OCI-LY7 (cell line): ENCODE data around the gene C19orf81. TPM values are rescaled to one million over a fixed set of nuclear protein-coding genes. Genes with fewer than 3 reads are reported as not detected.

Experiments
- BruUV-seq: library from RNA; stranded (reverse); fragments of 400-500 nt; replicated peaks from 2 replicates; lab custom pipeline; 2021; lab: Mats Ljungman, UMichigan
- CTCF ChIA-PET: fragments of 300-600 bp; sonication (Branson Sonifier 250); formaldehyde crosslinking; loops from one replicate; lab custom pipeline; 2022; ENCODE audit warnings: antibody characterized with exemption; ENCODE audit not compliant: unreplicated experiment; lab: Charles Lee
- POLR2A ChIA-PET: fragments of 300-600 bp; sonication (Branson Sonifier 250); formaldehyde crosslinking; loops from one replicate; lab custom pipeline; 2022; ENCODE audit warnings: antibody characterized with exemption; lab: Charles Lee
- DNase-seq: peaks from one replicate; pipeline ENCODE4 v3.0.0-alpha.2; 2015; ENCODE audit warnings: low spot score
- H2AFZ ChIP-seq: fragments of 200-600 bp; sonication (generic), shearing (Covaris generic); 2 replicates; pipeline ENCODE4 v1.6.1; 2014; ENCODE audit warnings: mild to moderate bottlenecking, antibody characterized with exemption, low read length, moderate library complexity
- H3K27ac ChIP-seq: fragments of 200-600 bp; sonication (generic); 2 replicates; pipeline ENCODE4 v1.5.1; 2014; ENCODE audit warnings: mixed run types, low read depth, mild to moderate bottlenecking, moderate library complexity, low read length, inconsistent platforms; ENCODE audit not compliant: poor library complexity, severe bottlenecking
- H3K36me3 ChIP-seq: fragments of 200-600 bp; sonication (generic); 2 replicates; pipeline ENCODE4 v1.6.1; 2014; ENCODE audit warnings: mild to moderate bottlenecking, antibody characterized with exemption, low read length, moderate library complexity, mixed read lengths; ENCODE audit not compliant: insufficient read depth
- H3K4me1 ChIP-seq: fragments of 200-600 bp; sonication (generic); 2 replicates; pipeline ENCODE4 v1.5.1; 2014; ENCODE audit warnings: mild to moderate bottlenecking, low read length; ENCODE audit not compliant: insufficient read depth, poor library complexity, severe bottlenecking
- H3K4me2 ChIP-seq: fragments of 200-600 bp; sonication (generic); 2 replicates; pipeline ENCODE4 v1.6.1; 2014; ENCODE audit warnings: mild to moderate bottlenecking, low read length
- H3K4me3 ChIP-seq: fragments of 200-600 bp; sonication (generic); 2 replicates; pipeline ENCODE4 v1.5.1; 2014; ENCODE audit warnings: mild to moderate bottlenecking, low read depth, low read length; ENCODE audit not compliant: poor library complexity, severe bottlenecking
- H3K79me2 ChIP-seq: fragments of 200-600 bp; sonication (generic); 2 replicates; pipeline ENCODE4 v1.6.1; 2016; ENCODE audit warnings: low read depth, mild to moderate bottlenecking, low read length, moderate library complexity, mixed read lengths; ENCODE audit not compliant: insufficient read depth
- H3K9me2 ChIP-seq: fragments of 200-600 bp; sonication (generic); 2 replicates; pipeline ENCODE4 v1.6.1; 2016; ENCODE audit warnings: mild to moderate bottlenecking, low read length, mixed read lengths; ENCODE audit not compliant: insufficient read depth
- H3K9me3 ChIP-seq: fragments of 200-600 bp; sonication (generic); 2 replicates; pipeline ENCODE4 v1.6.1; 2014; ENCODE audit warnings: mild to moderate bottlenecking, mixed run types, low read length, mixed read lengths
- H4K20me1 ChIP-seq: fragments of 200-600 bp; sonication (generic); 2 replicates; pipeline ENCODE4 v1.6.1; 2014; ENCODE audit warnings: mild to moderate bottlenecking, antibody characterized with exemption, low read length, moderate library complexity, mixed read lengths; ENCODE audit not compliant: insufficient read depth
- EZH2phosphoT487 ChIP-seq: fragments of 200-600 bp; sonication (generic); IDR thresholded peaks from 2 replicates; pipeline ENCODE4 v1.6.1; 2018; ENCODE audit warnings: low read depth, borderline replicate concordance, mild to moderate bottlenecking, mixed run types, antibody characterized with exemption, low read length, moderate library complexity, mixed read lengths
- intact Hi-C: fragments of 100-400 bp; cut with micrococcal nuclease; formaldehyde crosslinking; loops from one replicate; pipeline ENCODE4 v1.10.0; 2022; ENCODE audit not compliant: unreplicated experiment
- total RNA-seq, 2 experiments: library from RNA; depleted of rRNA in 1 of 2; stranded (reverse); fragments of >200 nt in 1 of 2; shearing (Covaris generic) in 1 of 2; gene quantifications; 2 replicates each; pipeline ENCODE4 v1.2.3, GENCODE V29; 2014 to 2022
- TF ChIP-seq, protein P1 (sequence below): fragments of 200-600 bp; sonication (generic); conservative IDR thresholded peaks from 2 replicates; pipeline ENCODE4 v1.5.1; 2014; ENCODE audit warnings: mild to moderate bottlenecking, antibody characterized with exemption, low read length, moderate library complexity, mixed read lengths

Gene C19orf81
- total RNA-seq, 2 experiments from 2014 or later: 11.4 to 20.0 TPM

DNA sequence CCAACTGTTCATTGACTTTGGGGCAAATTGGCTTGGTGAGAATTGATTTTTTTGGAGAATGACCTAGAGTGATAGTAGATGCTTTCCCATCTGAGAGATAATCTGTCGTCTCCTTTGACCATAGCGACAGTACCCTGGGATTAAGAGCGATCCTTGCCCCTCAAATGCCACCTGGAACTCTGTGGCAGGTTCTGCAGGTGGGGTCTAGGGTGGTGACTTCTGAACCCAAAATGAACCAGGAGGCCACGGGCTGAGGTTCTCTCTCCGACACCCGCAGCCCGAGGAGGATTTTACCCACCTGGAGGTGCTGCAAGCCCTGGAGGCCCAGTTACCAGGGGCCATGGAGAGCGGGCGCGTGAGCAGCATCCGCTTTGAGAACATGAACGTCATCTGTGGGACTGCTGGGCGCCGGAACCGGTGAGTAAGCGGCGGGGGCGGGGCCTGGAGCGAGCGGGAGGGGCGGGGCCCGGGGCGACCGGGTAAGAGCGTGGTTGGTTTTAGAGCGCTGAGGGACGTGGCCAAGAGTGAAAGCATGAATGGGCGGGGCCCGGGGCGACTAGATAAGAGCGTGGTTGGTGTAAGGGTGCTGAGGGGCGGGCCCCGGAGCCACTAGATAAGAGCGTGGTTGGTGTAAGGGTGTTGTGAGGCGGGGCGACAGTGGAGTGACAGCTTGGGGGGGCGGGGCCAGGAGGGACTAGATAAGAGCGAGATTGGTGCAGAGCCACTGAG lies 8.6 kb downstream of the C19orf81 start:
- CTCF ChIA-PET: interaction anchor here (0.6 kb wide), 2 partner anchors 19 to 341 kb away, joined by 7 read pairs; no protein-coding TSS in a partner anchor
- Histone ChIP-seq H3K4me2 (peak overlapping the region; percentile 75), H3K4me1 (peaks cover 22% of the 10 kb centered on the region), H3K36me3 (no peaks in the 10 kb centered on the region), H3K9me2 (no peaks in the 10 kb centered on the region), H3K4me3 (peak overlapping the region; percentile 70), H3K27ac (peak overlapping the region; percentile 83), H4K20me1 (no peaks in the 10 kb centered on the region), H3K9me3 (no peaks in the 10 kb centered on the region), H2AFZ (peak overlapping the region; percentile 80; the same call in 1 of the 2 replicates), H3K79me2 (no peaks in the 10 kb centered on the region)
- intact Hi-C loops: loop anchor here (2.0 to 5.0 kb wide), 2 partner anchors 67 to 291 kb away; partner anchors contain the start of gene NAPSA
- peak; percentile 98 for DNase-seq
- TSS peak; percentile 94 for BruUV-seq
- TF ChIP-seq, protein P1, sequence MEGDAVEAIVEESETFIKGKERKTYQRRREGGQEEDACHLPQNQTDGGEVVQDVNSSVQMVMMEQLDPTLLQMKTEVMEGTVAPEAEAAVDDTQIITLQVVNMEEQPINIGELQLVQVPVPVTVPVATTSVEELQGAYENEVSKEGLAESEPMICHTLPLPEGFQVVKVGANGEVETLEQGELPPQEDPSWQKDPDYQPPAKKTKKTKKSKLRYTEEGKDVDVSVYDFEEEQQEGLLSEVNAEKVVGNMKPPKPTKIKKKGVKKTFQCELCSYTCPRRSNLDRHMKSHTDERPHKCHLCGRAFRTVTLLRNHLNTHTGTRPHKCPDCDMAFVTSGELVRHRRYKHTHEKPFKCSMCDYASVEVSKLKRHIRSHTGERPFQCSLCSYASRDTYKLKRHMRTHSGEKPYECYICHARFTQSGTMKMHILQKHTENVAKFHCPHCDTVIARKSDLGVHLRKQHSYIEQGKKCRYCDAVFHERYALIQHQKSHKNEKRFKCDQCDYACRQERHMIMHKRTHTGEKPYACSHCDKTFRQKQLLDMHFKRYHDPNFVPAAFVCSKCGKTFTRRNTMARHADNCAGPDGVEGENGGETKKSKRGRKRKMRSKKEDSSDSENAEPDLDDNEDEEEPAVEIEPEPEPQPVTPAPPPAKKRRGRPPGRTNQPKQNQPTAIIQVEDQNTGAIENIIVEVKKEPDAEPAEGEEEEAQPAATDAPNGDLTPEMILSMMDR: no peak
- no peak for TF ChIP-seq EZH2phosphoT487
- POLR2A ChIA-PET: no interaction called here

DNA sequence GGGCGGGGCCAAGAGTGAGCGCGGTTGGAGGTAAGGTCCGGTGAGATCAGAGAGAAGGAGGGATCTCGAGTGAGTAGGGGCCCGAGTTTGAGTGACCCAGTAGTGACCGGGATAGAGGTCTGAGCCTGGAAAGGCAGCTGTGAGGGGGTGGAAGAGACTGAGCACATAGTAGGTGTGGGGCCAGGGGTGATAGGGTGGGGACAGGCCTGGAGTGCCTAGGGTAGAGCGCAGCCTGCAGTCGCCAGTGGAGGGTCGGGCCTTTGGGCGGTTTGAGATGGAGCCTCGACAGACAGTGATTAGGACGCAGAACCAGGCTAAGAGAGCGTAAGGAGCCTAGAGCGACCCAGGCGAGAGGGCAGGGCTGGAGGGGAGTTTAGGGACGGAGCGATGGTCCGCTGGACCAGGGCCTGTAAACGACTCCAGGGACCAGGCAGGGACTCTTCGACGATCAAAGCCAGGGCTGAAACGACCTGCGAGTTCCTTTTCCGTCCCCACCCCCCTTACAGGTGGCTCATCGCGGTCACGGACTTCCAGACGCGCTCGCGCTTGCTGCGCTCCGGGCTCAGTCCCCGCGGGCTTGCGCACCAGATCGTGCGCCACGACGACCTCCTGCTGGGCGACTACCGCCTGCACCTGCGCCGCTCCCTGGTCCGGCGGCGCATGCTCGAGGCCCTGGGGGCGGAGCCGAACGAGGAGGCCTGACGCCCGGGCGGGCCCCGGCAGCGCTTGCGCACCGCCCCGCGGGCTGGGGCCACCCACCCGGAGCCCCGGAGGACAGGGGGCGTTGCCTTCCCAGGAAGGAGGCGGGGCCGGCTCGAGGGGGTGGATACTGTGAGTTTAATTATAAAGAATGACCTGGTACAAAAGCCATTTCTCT lies 9.4 kb downstream of the C19orf81 start:
- CTCF ChIA-PET: interaction anchor here (0.6 kb wide), 2 partner anchors 18 to 342 kb away, joined by 7 read pairs; no protein-coding TSS in a partner anchor

More for the DNA sequence above, 9.4 kb downstream of the C19orf81 start:
- Histone ChIP-seq H3K9me2 (no peaks in the 10 kb centered on the region), H4K20me1 (no peaks in the 10 kb centered on the region), H2AFZ (no peak overlapping the region), H3K4me2 (peak overlapping the region; percentile 71), H3K79me2 (no peaks in the 10 kb centered on the region), H3K36me3 (no peaks in the 10 kb centered on the region), H3K9me3 (no peaks in the 10 kb centered on the region), H3K4me1 (peaks cover 22% of the 10 kb centered on the region), H3K27ac (peak overlapping the region; percentile 83), H3K4me3 (peak overlapping the region; percentile 70)
- peak; percentile 91 for DNase-seq
- TF ChIP-seq, protein P1: no peak
- TF ChIP-seq EZH2phosphoT487: no peak
- intact Hi-C loops: loop anchor here (1.0 to 5.0 kb wide), 3 partner anchors 50 to 291 kb away; partner anchors contain the start of gene NAPSA
- no TSS peak for BruUV-seq
- POLR2A ChIA-PET: no interaction called here
